ENCODE measurements around the gene ATXN7L2. TPM values are rescaled to one million over a fixed set of nuclear protein-coding genes. Genes with fewer than 3 reads are reported as not detected.

ATXN7L2 gene
- total RNA-seq, 6 experiments from 2014 or later = 5.6 to 7.3 (median 6.4) TPM

DNA sequence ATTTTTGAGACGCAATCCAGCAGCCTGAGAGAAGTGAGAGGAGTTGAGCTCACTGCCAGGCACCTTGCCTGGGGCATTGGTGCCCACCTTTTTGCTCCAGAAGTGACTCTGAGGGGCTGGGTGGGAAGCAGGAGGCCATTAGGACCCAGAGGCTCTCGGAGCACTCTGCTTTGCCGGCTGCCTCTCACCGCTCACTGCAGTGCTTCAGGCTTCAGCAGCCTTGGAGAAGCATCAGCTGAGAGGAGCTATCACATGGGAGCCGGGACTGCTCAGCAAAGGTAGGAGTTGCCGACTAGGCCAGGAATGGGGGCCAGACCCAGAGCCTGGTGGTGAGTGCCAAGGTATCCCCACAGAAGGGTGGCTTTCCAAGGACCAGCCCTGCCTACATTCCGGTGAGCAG is 56.0 kb downstream of the ATXN7L2 start, which contains the start of gene GPR61:
GPR61 (plus strand) TSS at position 197 of the 400 bp plus-strand sequence. CDS start 3,151 bp downstream, outside the sequence.
- TF ChIP-seq, protein P1, sequence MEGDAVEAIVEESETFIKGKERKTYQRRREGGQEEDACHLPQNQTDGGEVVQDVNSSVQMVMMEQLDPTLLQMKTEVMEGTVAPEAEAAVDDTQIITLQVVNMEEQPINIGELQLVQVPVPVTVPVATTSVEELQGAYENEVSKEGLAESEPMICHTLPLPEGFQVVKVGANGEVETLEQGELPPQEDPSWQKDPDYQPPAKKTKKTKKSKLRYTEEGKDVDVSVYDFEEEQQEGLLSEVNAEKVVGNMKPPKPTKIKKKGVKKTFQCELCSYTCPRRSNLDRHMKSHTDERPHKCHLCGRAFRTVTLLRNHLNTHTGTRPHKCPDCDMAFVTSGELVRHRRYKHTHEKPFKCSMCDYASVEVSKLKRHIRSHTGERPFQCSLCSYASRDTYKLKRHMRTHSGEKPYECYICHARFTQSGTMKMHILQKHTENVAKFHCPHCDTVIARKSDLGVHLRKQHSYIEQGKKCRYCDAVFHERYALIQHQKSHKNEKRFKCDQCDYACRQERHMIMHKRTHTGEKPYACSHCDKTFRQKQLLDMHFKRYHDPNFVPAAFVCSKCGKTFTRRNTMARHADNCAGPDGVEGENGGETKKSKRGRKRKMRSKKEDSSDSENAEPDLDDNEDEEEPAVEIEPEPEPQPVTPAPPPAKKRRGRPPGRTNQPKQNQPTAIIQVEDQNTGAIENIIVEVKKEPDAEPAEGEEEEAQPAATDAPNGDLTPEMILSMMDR (IDR thresholded peaks at IDR 0.05) = no peak
- peaks cover 13% of the 10 kb centered on the region for H3K27me3 Mint-ChIP-seq (ENCODE audit: insufficient read depth)
- no peaks in the 10 kb centered on the region for H3K36me3 Mint-ChIP-seq (ENCODE audit: low read depth)
- no peak within 1 kb of the TSS for H3K27ac Mint-ChIP-seq
- DNase-seq = no peak
- no peaks in the 10 kb centered on the region for H3K9me3 Mint-ChIP-seq
- H3K4me3 Mint-ChIP-seq = no peak within 1 kb of the TSS
- peaks cover 8% of the 10 kb centered on the region for H3K4me1 Mint-ChIP-seq (ENCODE audit: low read depth)

DNA sequence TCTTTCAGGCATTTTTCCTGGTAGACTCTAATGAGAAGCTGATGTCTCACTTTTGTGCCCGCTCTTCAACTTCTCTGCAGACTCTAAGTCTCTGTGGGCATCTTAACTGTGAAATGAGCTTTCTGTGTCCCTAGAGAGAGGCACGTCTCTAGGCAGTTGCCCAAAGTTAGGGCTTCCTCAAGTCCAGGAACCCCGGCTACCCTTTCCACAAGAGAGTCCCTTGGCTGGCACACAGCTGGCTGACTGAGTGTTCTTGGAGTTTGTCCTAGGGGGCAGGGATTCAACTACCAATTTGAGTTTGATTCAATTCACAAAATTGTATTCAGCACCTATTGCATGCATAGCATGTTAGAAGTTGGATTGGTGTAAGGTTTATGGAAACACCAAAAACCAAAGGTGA is 57.4 kb downstream of the ATXN7L2 start:
- H3K4me3 Mint-ChIP-seq = no peak overlapping the region
- H3K27ac Mint-ChIP-seq = no peak overlapping the region
- peaks cover 8% of the 10 kb centered on the region for H3K4me1 Mint-ChIP-seq (ENCODE audit: low read depth)
- no peaks in the 10 kb centered on the region for H3K9me3 Mint-ChIP-seq
- TF ChIP-seq, protein P1 (IDR thresholded peaks at IDR 0.05) = no peak
- no peak for DNase-seq
- peaks cover 13% of the 10 kb centered on the region for H3K27me3 Mint-ChIP-seq (ENCODE audit: insufficient read depth)
- H3K36me3 Mint-ChIP-seq (ENCODE audit: low read depth) = no peaks in the 10 kb centered on the region

Other genes starting within 250 kb of the ATXN7L2 start
- 1 to 10 TPM; 1.2 to 1.7 (median 1.4) TPM for gene CELSR2, start 234.4 kb upstream of the ATXN7L2 start, total RNA-seq (2021; fragmentation: NEBNext Ultra II Directional; extraction: Animal tissue kit (Norgen Biotek cat#: 25700))
- 10 to 100 TPM; 17.0 to 33.1 (median 30.4) TPM for gene PSRC1, start 200.8 kb upstream of the ATXN7L2 start, total RNA-seq (2021; fragmentation: NEBNext Ultra II Directional; extraction: Animal tissue kit (Norgen Biotek cat#: 25700))
- gene MYBPHL, start 176.9 kb upstream of the ATXN7L2 start, total RNA-seq (2021; fragmentation: NEBNext Ultra II Directional; extraction: Animal tissue kit (Norgen Biotek cat#: 25700)) = not detected
- 10 to 100 TPM; 51.6 to 78.4 (median 58.5) TPM for gene SORT1, start 86.0 kb upstream of the ATXN7L2 start, total RNA-seq (2021; fragmentation: NEBNext Ultra II Directional; extraction: Animal tissue kit (Norgen Biotek cat#: 25700))
- 100 to 1,000 TPM; 145 to 195 (median 188) TPM for gene PSMA5, start 57.5 kb upstream of the ATXN7L2 start, total RNA-seq (2021; fragmentation: NEBNext Ultra II Directional; extraction: Animal tissue kit (Norgen Biotek cat#: 25700))
- 10 to 100 TPM; 16.0 to 34.1 (median 18.5) TPM for gene SYPL2, start 17.4 kb upstream of the ATXN7L2 start, total RNA-seq (2021; fragmentation: NEBNext Ultra II Directional; extraction: Animal tissue kit (Norgen Biotek cat#: 25700))
- gene CYB561D1, start 10.2 kb downstream of the ATXN7L2 start, total RNA-seq (2021; fragmentation: NEBNext Ultra II Directional; extraction: Animal tissue kit (Norgen Biotek cat#: 25700)) = 10 to 100 TPM in 1 of 6 experiments, 1 to 10 TPM in 5; 7.2 to 10.3 (median 8.1) TPM
- gene AMIGO1, start 25.8 kb downstream of the ATXN7L2 start, total RNA-seq (2021; fragmentation: NEBNext Ultra II Directional; extraction: Animal tissue kit (Norgen Biotek cat#: 25700)) = 1 to 10 TPM; 3.0 to 8.3 (median 4.3) TPM
- gene GPR61, start 56.0 kb downstream of the ATXN7L2 start, total RNA-seq (2021; fragmentation: NEBNext Ultra II Directional; extraction: Animal tissue kit (Norgen Biotek cat#: 25700)) = under 1 TPM in 1 of 6 experiments, not detected in 5; 0.12 TPM
- gene GNAI3, start 64.7 kb downstream of the ATXN7L2 start, total RNA-seq (2021; fragmentation: NEBNext Ultra II Directional; extraction: Animal tissue kit (Norgen Biotek cat#: 25700)) = 10 to 100 TPM; 10.6 to 11.7 (median 11.2) TPM
- under 1 TPM in 3 of 6 experiments, not detected in 3; 0.11 to 0.40 (median 0.34) TPM for gene GNAT2, start 135.7 kb downstream of the ATXN7L2 start, total RNA-seq (2021; fragmentation: NEBNext Ultra II Directional; extraction: Animal tissue kit (Norgen Biotek cat#: 25700))
- 100 to 1,000 TPM; 127 to 172 (median 139) TPM for gene AMPD2, start 135.9 kb downstream of the ATXN7L2 start, total RNA-seq (2021; fragmentation: NEBNext Ultra II Directional; extraction: Animal tissue kit (Norgen Biotek cat#: 25700))
- 10 to 100 TPM; 16.0 to 27.1 (median 24.8) TPM for gene GSTM4, start 172.2 kb downstream of the ATXN7L2 start, total RNA-seq (2021; fragmentation: NEBNext Ultra II Directional; extraction: Animal tissue kit (Norgen Biotek cat#: 25700))
- 10 to 100 TPM; 32.4 to 53.4 (median 46.1) TPM for gene GSTM2, start 184.2 kb downstream of the ATXN7L2 start, total RNA-seq (2021; fragmentation: NEBNext Ultra II Directional; extraction: Animal tissue kit (Norgen Biotek cat#: 25700))
- 10 to 100 TPM; 14.7 to 50.1 (median 46.5) TPM for gene GSTM1, start 203.9 kb downstream of the ATXN7L2 start, total RNA-seq (2021; fragmentation: NEBNext Ultra II Directional; extraction: Animal tissue kit (Norgen Biotek cat#: 25700))
- gene GSTM5, start 228.3 kb downstream of the ATXN7L2 start, total RNA-seq (2021; fragmentation: NEBNext Ultra II Directional; extraction: Animal tissue kit (Norgen Biotek cat#: 25700)) = 1 to 10 TPM; 4.3 to 7.1 (median 5.5) TPM

Data from HFFc6 (cell line).